ENCODE data around the gene PTPN2.

GRCh38 chr18:12906773-12907172 lies 22.7 kb upstream of the PTPN2 start:
- no peak for TF ChIP-seq EZH2 (IDR thresholded peaks at IDR 0.05; ENCODE audit: low read length, unreplicated experiment)
- TF ChIP-seq CTCF (conservative IDR thresholded peaks at IDR 0.05; ENCODE audit: low read depth, low read length): no peak
